Calu3 (cell line): Measurements from ENCODE around the gene HBD. TPM values are rescaled to one million over a fixed set of nuclear protein-coding genes. Genes with fewer than 3 reads are reported as not detected.

Experiments
- BruUV-seq: library from RNA; stranded (reverse); fragments of 400-500 nt; replicated peaks from 2 replicates; lab custom pipeline; 2021; lab: Mats Ljungman, UMichigan
- CTCF ChIA-PET: fragments of 300-600 bp; sonication (Branson Sonifier 250); formaldehyde crosslinking; loops from one replicate; lab custom pipeline; 2022; ENCODE audit warnings: antibody characterized with exemption; lab: Charles Lee
- DNase-seq: peaks from one replicate; pipeline ENCODE4 v3.0.0; 2022
- H3K27ac Mint-ChIP-seq: one replicate; pipeline ENCODE4 v1.8.0; 2022; ENCODE audit warnings: mixed read lengths; ENCODE audit not compliant: unreplicated experiment
- H3K27me3 Mint-ChIP-seq: one replicate; pipeline ENCODE4 v1.8.0; 2022; ENCODE audit warnings: mixed read lengths; ENCODE audit not compliant: unreplicated experiment
- H3K36me3 Mint-ChIP-seq: one replicate; pipeline ENCODE4 v1.8.0; 2022; ENCODE audit warnings: mild to moderate bottlenecking, moderate library complexity, mixed read lengths; ENCODE audit not compliant: insufficient read depth, unreplicated experiment
- H3K4me1 Mint-ChIP-seq: one replicate; pipeline ENCODE4 v1.8.0; 2022; ENCODE audit warnings: mild to moderate bottlenecking, low read depth, mixed read lengths; ENCODE audit not compliant: unreplicated experiment
- H3K4me3 Mint-ChIP-seq: one replicate; pipeline ENCODE4 v1.8.0; 2022; ENCODE audit warnings: mild to moderate bottlenecking, low read depth, moderate library complexity, mixed read lengths; ENCODE audit not compliant: unreplicated experiment
- H3K9me3 Mint-ChIP-seq: one replicate; pipeline ENCODE4 v1.8.0; 2022; ENCODE audit warnings: low read depth, mixed read lengths; ENCODE audit not compliant: unreplicated experiment
- intact Hi-C: fragments of 100-400 bp; cut with micrococcal nuclease; formaldehyde crosslinking; loops from one replicate; pipeline ENCODE4 v1.10.0; 2022; ENCODE audit not compliant: unreplicated experiment
- total RNA-seq: library from RNA; stranded (reverse); gene quantifications from 2 replicates; pipeline ENCODE4 v1.2.3, GENCODE V29; 2022
- TF ChIP-seq, protein P1 (sequence below): fragments of 200-600 bp; IDR thresholded peaks from one replicate; pipeline ENCODE4 v1.8.0; 2022; ENCODE audit warnings: antibody characterized with exemption; ENCODE audit not compliant: unreplicated experiment

The HBD gene
- total RNA-seq, 1 experiment from 2014 or later = not detected

DNA sequence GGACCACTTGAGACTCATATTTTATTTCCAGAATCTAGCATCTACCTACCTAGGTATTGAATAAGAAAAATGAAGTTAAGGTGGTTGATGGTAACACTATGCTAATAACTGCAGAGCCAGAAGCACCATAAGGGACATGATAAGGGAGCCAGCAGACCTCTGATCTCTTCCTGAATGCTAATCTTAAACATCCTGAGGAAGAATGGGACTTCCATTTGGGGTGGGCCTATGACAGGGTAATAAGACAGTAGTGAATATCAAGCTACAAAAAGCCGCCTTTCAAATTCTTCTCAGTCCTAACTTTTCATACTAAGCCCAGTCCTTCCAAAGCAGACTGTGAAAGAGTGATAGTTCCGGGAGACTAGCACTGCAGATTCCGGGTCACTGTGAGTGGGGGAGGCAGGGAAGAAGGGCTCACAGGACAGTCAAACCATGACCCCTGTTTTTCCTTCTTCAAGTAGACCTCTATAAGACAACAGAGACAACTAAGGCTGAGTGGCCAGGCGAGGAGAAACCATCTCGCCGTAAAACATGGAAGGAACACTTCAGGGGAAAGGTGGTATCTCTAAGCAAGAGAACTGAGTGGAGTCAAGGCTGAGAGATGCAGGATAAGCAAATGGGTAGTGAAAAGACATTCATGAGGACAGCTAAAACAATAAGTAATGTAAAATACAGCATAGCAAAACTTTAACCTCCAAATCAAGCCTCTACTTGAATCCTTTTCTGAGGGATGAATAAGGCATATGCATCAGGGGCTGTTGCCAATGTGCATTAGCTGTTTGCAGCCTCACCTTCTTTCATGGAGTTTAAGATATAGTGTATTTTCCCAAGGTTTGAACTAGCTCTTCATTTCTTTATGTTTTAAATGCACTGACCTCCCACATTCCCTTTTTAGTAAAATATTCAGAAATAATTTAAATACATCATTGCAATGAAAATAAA is 9.5 kb downstream of the HBD start:
- peaks cover 4% of the 10 kb centered on the region for H3K9me3 Mint-ChIP-seq
- CTCF ChIA-PET = no interaction called here
- no peak overlapping the region for H3K27ac Mint-ChIP-seq
- no TSS peak for BruUV-seq
- TF ChIP-seq, protein P1, sequence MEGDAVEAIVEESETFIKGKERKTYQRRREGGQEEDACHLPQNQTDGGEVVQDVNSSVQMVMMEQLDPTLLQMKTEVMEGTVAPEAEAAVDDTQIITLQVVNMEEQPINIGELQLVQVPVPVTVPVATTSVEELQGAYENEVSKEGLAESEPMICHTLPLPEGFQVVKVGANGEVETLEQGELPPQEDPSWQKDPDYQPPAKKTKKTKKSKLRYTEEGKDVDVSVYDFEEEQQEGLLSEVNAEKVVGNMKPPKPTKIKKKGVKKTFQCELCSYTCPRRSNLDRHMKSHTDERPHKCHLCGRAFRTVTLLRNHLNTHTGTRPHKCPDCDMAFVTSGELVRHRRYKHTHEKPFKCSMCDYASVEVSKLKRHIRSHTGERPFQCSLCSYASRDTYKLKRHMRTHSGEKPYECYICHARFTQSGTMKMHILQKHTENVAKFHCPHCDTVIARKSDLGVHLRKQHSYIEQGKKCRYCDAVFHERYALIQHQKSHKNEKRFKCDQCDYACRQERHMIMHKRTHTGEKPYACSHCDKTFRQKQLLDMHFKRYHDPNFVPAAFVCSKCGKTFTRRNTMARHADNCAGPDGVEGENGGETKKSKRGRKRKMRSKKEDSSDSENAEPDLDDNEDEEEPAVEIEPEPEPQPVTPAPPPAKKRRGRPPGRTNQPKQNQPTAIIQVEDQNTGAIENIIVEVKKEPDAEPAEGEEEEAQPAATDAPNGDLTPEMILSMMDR = no peak
- H3K4me1 Mint-ChIP-seq = no peaks in the 10 kb centered on the region
- H3K36me3 Mint-ChIP-seq = no peaks in the 10 kb centered on the region
- H3K27me3 Mint-ChIP-seq = no peaks in the 10 kb centered on the region
- H3K4me3 Mint-ChIP-seq = no peak overlapping the region
- intact Hi-C loops = no loop called here
- DNase-seq = no peak

DNA sequence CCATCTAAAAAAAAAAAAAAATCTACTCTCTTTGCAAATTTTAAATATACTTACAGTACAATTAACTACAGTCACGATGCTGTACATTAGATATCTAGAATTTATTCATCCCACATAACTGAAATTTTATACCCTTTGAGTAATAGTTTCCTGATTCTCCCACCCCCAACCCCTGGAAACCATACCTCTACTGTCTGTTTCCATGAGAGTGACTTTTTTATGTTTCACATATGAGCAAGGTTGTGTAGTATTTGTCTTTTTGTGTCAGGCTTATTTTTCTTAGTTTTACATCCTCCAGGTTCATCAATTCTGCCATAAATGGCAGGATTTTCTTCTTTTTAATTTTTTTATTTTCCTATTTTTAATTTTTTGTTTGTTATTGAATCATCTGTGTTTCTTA is 10.6 kb downstream of the HBD start:
- Mint-ChIP-seq H3K36me3 (no peaks in the 10 kb centered on the region), H3K9me3 (peaks cover 7% of the 10 kb centered on the region), H3K27me3 (no peaks in the 10 kb centered on the region), H3K27ac (no peak overlapping the region), H3K4me3 (no peak overlapping the region), H3K4me1 (no peaks in the 10 kb centered on the region)
- intact Hi-C loops = no loop called here
- TF ChIP-seq, protein P1 = no peak
- BruUV-seq = no TSS peak
- CTCF ChIA-PET = no interaction called here
- DNase-seq = no peak

DNA sequence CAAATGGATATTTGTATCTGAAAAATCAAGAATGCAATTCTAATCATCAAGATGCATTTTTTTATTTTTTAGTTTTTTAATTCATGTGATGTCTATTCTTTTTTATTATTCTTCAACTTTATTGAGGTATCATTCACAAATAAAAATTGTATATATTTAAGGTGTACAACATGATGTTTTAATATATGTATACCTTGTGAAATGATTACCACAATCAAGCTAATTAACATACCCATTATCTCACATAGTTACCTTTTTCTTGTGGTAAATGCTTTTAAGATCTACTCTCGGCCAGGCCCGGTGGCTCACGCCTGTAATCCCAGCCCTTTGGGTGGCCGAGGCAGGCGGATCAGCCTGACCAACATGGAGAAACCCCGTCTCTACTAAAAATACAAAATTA is 11.1 kb downstream of the HBD start:
- H3K4me1 Mint-ChIP-seq = no peaks in the 10 kb centered on the region
- BruUV-seq = no TSS peak
- no peak overlapping the region for H3K27ac Mint-ChIP-seq
- peaks cover 7% of the 10 kb centered on the region for H3K9me3 Mint-ChIP-seq
- no peak overlapping the region for H3K4me3 Mint-ChIP-seq
- H3K36me3 Mint-ChIP-seq = no peaks in the 10 kb centered on the region
- CTCF ChIA-PET = no interaction called here
- DNase-seq = no peak
- TF ChIP-seq, protein P1 = no peak
- H3K27me3 Mint-ChIP-seq = no peaks in the 10 kb centered on the region
- intact Hi-C loops = no loop called here

DNA sequence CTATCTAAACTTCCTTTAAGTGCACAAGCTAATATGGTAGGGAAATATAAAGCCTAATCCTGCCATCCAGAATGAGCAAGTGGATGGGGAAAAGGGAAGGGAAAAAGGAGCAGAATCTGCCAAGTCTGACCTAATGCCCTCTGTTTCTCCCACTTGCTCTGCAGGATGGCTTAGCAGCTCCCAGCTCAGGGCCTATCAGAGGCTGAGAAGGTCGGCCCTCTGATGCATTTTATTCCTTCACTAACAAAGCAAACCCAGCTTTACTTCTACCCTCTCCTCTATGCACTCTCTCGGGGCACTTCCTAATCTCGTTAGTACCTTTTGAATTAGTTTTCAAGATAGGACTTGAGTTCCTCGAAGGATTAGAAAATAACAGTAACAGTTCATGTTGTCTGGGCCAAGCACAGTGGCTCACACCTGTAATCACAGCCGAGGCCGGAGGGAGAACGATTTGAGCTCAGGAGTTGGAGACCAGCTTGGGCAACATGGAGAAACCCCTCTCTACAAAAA is 23.9 kb downstream of the HBD start:
- Mint-ChIP-seq H3K36me3 (no peaks in the 10 kb centered on the region), H3K4me1 (no peaks in the 10 kb centered on the region), H3K27ac (no peak overlapping the region), H3K9me3 (peaks cover 3% of the 10 kb centered on the region), H3K27me3 (no peaks in the 10 kb centered on the region), H3K4me3 (no peak overlapping the region)
- intact Hi-C loops = no loop called here
- BruUV-seq = no TSS peak
- CTCF ChIA-PET = no interaction called here
- DNase-seq = no peak
- TF ChIP-seq, protein P1 = no peak
